OCI-LY7 (cell line): ENCODE results near the gene SLC39A12.

Experiments
- CTCF ChIP-seq: fragments of 200-600 bp; sonication (generic); conservative IDR thresholded peaks from 2 replicates; pipeline ENCODE4 v1.5.1; 2014; ENCODE audit warnings: mild to moderate bottlenecking, antibody characterized with exemption, low read length, moderate library complexity, mixed read lengths
- EZH2phosphoT487 ChIP-seq: fragments of 200-600 bp; sonication (generic); IDR thresholded peaks from 2 replicates; pipeline ENCODE4 v1.6.1; 2018; ENCODE audit warnings: low read depth, borderline replicate concordance, mild to moderate bottlenecking, mixed run types, antibody characterized with exemption, low read length, moderate library complexity, mixed read lengths

GRCh38 chr10:17965649-17966235 is 14.0 kb downstream of the SLC39A12 start:
- TF ChIP-seq CTCF (no peak), EZH2phosphoT487 (no peak)
